A673 (cell line): Measurements from ENCODE around the gene FBXO9.

ENCODE experiments used
- CTCF ChIP-seq: fragments of 300-800, 200-600 bp; sonication (generic); conservative IDR thresholded peaks from 2 replicates; pipeline ENCODE4 v1.5.1; 2017; ENCODE audit warnings: low read depth, mild to moderate bottlenecking, antibody characterized with exemption, low read length, moderate library complexity, mixed read lengths
- EZH2 ChIP-seq: fragments of 200-600 bp; sonication (generic); IDR thresholded peaks from 2 replicates; pipeline ENCODE4 v1.6.1; 2017; ENCODE audit warnings: borderline replicate concordance, low read depth, mild to moderate bottlenecking, mixed read lengths, antibody characterized with exemption, low read length; ENCODE audit not compliant: poor library complexity, severe bottlenecking

GRCh38 chr6:53144802-53145201 lies 79.6 kb downstream of the FBXO9 start:
- TF ChIP-seq CTCF (no peak), EZH2 (no peak)
